Hematopoietic multipotent progenitor cell treated with erythropoietin and hydrocortisone succinate and interleukin-3 and kit ligand, for 4 days (in vitro differentiated cells): ENCODE results near the gene ABCB1.
"Not testable (repeated sequence)": the region's sequence is repeated elsewhere in the genome, so short reads cannot be mapped to it uniquely, and the experiment has no call there.

Experiments used
- DNase-seq: peaks from one replicate; pipeline ENCODE4 v3.0.0-alpha.2; 2015

Gene ABCB1

DNA sequence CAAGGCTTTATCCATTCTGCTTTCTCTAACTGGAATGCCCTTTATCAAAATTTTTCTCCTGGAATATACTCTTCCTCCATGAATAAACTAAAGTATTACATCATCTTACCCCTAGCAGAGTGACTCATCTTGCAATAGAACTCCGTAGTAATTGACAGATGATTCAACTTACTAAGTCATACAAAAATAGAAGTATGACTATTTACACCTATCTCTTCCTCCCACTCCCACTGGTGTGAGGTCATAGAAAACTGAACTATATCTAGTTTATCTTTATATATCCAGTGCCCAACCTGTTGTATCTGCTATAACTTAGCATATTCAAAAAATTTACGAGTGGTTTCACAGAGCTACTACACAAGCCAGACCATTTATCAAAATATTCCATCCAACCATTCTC is 26.1 kb downstream of the ABCB1 start:
- no peak for DNase-seq

DNA sequence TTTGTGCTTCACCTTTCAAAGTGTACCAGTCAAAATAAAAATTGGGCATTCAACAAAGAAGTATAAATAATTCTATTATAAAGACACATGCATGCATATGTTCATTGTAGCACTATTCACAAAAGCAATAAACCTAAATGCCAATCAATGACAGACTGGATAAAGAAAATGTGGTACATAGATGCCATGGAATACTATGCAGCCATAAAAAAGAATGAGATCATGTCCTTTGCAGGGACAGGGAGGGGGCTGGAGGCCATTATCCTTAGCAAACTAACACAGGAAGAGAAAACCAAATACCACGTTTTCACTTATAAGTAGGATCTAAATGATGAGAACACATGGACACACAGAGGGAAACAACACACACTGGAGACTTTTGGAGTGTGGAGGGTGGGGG is 28.2 kb downstream of the ABCB1 start:
- DNase-seq = not testable (repeated sequence)

DNA sequence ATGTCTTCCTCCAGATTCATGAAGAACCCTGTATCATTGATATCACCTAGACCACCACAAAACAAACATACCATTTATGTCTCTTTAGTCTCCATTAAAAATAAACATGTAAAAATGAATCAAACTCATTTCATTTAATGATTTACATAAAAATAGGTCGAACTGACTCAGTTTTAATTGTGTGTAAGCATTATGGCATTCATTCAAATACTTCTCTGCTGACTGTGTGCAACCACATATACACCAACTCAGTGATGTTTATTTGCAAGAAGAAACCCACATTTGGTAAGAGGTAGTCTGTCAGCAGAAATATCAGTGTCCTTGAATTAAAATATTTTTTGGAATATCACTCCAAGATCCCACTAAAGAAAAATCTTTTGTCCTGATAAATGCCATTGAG is 30.5 kb downstream of the ABCB1 start:
- no peak for DNase-seq

DNA sequence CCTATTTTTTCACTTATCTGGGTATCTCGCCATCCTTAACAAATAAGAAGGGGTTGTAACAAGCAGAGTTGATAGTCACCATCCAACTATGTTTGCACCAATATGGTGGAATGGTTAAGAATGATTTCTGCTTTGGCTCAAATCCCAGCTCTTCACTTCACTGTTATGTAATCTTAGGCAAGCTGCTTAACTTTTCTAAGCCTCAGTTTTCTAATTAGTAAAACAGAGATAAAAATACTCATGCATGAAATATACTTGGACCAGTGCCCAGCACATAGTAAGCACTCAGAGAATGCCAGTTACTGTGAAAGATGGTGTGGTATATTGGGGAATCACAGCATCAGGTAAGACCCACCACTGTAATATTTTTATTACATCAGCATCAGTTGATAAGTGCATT is 33.6 kb downstream of the ABCB1 start:
- DNase-seq = no peak

DNA sequence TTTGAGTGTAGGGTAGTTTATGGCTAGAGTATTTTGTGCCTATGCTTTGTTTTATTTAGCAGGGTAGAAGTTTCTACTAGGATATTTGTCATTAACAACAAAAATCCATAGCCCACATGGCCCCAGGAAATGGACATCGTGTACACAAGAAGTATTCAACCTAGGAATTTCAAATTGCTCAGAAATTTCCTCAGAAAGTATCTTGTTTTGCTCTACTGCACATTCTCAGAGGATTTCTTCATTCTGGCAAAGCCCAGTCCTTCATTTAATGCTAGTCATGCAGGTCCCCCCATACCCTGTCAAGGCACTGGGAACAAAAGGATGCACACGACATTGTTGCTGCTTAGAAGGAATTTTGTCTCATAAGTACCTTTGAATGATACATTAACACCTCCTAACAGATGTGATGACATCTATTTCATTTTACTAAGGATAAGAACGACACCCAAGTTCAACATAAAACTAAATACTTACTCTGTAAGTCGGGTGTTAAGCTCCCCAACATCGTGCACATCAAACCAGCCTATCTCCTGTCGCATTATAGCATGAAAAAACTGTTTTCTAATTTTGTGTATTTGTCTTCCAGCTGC is 34.3 kb downstream of the ABCB1 start:
- DNase-seq = no peak

DNA sequence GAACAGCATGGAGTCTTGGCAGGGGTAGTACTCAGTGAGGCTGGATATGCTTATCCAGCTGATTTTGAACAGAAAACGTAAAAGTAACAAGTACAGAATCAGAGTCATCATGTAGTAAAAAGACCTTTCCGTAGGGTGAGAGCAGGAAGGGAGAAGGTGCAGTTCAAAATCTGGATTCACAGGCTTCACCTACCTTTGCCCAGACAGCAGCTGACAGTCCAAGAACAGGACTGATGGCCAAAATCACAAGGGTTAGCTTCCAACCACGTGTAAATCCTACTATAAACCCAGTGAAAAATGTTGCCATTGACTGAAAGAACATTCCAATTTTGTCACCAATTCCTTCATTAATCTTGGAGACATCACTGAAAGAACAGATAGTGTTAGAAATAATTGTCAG is 34.8 kb downstream of the ABCB1 start:
- DNase-seq = no peak

DNA sequence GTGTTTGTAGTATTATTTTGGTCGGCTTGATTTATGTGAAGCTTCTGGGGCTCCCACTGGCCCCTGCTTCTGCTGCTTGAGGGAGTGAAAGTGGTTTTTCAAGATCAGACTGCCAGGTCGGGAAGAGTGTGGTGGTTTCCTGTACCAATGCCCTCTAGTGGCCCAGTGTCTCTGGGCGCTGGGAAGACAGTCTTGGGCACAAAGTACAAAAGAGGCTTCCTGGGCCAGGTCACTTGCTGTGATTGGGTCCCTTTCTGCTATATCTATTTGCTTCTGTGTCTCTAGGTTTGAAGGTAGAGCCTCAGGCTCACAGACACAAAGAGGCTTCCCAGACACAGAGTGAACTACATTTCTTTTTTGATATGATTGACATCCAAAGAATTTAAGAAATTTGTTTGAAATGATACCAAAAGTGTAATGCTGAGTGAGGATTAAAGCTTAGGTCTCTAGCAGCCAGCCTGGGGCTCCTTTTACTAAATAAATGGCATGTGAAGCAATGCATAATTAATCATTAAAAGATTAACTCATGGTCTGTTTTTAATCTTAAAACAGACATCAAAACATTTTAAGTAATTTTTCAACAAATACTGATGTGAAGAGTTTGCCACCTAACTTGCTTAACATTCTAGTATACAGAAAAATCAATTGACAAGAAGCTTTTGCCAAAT is 36.3 kb downstream of the ABCB1 start:
- DNase-seq = peak; percentile 75

DNA sequence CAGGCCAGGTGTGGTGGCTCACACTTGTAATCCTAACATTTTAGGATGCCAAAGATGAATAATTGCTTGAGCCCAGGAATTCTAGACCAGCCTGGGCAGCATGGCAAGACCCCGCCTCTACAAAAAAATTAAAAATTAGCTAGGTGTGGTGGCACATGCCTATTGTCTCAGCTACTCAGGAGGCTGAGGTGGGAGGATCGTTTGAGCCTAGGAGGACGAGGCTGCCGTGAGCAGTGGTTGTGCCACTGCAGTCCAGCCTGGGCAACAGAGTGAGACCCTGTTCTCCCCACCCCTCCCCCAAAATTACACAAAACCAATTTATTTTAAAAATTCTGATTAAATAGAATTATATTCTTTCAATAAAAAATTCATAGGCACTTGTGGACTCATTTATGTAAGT is 39.0 kb downstream of the ABCB1 start:
- DNase-seq = no peak

DNA sequence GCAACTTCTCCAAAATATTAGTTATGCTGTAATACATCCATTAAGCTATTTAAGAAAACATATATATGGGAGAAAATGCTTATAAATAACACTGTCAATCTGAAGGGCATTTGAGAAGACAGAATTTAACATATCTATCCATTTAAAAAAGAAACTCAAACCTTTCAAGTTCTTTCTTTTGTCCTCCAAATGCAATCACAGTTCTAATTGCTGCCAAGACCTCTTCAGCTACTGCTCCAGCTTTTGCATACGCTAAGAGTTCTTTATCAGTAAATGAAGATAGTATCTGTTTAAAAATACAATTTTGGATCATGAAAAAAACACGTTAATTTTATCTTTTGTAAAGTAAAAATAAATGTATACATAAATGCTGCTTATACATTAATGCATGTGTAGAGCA is 39.6 kb downstream of the ABCB1 start:
- DNase-seq = no peak

DNA sequence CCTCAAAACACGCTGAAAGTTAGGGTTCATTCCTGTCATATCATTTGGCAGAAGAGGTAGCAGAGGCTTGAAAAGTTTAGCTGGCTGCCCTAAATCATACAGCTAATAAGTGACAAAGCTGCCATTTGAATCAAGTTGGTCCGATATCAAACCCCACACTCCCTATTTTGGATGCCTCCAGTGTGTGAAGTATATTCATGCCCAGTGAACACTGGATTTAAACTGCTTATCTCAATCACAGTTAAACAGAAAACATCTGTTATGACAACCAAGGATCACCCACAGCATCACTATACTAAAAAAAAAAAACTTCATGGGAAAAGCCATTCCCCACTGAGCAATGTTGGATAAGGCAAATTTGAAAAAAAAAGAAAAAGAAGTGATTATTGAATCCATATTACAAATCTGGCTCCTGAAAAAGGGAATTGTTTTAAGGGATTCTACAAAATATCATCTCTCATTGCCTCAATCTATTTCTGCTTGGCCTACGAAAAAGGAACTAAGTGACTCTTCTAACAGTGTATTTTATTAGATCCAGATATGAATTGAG is 48.3 kb downstream of the ABCB1 start:
- DNase-seq = no peak

DNA sequence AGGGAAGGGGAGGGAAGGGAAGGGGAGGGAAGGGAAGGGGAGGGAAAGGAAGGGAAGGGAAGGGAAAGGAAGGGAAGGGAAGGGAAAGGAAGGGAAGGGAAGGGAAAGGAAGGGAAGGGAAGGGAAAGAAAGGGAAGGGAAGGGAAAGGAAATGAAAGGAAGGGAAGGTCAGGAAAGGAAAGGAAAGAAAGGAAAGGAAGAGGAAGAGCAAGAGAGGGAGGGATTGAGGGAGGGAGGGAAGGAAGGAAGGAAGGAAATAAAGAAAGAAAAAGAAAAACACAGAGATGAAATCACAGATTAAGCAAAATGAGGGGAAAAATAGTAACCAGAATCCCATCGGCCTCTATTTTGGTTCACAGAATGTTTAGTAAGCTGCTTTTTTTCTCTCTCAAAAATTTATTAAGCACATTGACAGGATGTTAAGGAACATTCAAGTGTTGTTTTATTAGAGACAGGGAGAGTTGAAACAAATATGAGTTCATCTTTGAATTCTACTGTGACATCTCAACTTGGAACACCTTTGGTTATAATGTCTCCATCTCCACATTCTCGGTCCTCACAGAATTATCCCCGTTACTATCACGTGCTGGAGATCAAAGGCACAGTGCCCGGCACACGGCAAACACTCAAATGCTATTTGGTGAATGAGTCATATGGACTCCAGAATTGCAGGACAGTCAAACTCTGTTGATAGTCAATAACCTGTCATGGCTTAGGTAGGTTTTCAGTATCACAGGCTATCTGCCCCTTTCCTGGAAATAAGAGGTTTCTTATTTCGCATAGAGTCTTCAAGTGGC is 52.4 kb downstream of the ABCB1 start:
- no peak for DNase-seq

DNA sequence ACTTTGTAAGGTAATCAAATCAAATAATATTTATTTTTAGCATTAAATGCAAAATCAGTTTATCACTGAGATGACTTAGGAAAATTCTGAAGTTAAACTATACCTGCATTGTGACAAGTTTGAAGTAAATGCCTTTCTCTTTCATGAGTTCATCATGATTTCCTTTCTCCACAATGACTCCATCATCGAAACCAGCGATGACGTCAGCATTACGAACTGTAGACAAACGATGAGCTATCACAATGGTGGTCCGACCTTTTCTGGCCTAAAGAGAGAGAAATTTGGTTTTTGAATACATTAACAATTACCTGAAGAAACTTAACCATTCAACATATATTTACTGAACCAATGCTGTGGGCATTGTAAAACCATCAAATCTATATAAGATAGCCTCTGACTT is 54.9 kb downstream of the ABCB1 start:
- DNase-seq = no peak

DNA sequence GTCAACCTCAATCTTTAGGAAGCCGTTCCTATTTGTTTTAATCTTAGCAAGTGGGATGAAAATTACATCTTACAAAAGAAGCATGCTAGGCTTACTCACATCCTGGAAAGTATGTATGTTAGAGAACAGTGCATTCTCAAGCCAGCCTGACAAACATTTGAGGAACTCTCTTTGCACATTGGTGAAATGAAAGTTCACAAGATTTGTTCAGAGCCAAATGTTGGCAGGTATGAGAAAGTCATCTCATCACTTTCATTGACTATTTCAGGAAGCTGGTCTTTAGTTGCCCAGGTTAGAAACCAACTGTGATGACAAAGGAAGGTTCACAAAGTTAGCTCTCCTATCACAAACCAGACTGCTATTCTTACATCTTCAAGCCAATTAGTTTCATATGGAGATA is 57.1 kb downstream of the ABCB1 start:
- no peak for DNase-seq

DNA sequence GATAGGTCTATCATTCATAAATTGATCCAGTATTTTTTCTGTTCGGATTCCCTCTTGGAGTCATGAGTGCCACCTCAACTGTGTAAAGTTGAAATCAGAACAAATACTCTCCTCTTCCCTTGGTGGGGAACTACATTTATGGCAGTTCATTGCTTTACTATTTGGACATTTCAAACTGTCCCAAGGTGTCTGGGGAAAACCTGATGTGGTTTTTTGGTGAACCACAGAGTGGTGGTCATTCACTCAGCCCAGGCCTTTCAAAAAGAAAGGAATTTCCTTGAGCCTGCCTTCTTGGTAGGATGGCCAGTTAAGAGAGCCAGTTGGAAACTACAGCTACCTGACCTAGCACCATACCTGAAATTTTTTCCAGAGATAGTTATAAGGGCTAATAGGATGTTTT is 59.0 kb downstream of the ABCB1 start:
- DNase-seq = no peak

DNA sequence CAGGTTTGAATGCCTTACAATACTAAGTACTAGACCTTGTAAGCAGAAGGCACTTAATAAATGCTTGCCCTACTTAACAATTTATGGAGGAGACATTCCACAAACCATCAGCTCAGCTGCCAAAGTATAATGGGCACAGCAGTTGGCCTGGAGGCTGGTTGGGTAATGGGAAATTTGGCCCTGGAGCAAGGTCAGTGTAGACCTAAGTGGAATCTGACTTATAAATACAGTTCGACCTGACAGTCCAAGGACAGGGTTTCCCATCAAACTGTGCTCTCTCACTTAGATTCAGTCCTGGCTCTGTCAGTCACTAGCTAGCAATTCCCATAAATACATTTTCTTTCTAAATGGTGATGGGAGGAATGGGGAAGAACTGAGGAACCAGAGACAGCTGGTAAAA is 62.6 kb downstream of the ABCB1 start:
- no peak for DNase-seq

DNA sequence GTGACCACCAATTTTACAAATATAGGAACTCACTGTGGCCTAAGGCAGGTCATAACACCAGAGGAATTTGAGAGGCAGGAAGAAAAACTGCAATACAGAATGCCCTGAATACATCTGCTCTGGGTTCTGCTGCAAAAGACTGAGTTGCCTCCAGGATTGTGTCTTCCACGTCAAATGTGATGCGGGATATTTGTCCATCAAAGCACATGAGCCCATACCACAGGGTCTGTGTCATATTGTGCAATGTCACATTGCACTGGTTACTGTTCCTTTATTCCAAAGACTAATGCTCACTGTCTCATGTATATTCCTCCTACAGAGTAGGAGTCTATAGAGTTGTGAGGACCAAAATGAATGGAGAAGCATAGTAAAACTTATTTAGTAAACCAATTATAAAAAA is 66.6 kb downstream of the ABCB1 start:
- DNase-seq = no peak

DNA sequence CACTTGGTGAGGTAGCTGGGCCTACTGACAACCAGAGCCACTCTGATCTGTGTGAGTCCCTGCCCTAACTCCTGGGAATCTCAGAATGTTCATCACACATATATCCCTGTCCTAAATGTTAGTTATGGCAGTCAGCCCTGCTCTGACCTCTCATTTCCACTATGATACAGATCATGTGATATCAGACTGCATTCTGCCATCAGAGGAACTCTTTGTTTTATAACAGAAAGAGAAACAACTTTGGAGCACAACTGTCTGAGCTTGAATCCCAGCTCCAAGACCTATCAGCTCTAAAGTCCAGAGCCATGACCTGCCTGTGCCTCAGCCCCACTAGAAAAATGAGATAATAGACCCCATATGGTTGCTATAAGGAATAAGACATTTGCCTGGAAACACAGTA is 70.6 kb downstream of the ABCB1 start:
- DNase-seq = no peak

DNA sequence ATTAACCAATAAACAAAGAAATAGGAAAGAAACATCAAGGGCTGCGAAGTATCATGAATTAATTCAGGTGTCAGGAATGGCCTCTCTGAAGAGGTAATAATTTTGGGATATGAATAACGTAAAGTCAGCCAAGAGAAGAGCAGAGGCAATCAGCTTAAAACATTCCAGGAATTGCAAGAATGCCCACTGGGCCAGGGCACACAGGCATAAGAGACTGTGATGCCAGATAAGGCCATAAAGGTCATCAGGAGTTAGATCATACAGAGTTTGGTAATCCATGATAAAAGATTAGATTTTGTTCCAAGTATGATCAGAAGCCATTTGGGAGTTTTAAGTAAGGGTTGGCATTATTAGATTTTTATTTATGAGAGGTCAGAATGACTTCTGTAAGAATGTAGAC is 72.0 kb downstream of the ABCB1 start:
- no peak for DNase-seq

DNA sequence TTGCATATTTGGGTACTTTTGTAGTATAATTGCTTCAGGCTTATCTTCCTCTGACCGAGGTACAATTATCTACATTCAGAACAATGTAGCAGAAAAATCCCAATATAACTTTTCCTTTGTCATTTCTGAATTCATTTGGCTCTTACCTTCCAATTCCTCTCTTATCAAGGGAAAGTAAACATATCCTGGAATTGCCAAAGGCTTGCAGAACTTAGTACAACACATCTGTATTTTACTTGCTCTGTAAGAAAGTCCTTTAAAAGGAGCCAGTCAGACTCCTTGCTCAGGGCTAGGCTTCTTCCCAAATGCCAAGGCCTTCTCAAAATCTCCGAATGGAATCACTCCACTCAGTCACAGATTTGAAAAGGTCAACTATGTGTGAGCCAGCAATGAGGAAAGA is 81.9 kb downstream of the ABCB1 start:
- DNase-seq = no peak

DNA sequence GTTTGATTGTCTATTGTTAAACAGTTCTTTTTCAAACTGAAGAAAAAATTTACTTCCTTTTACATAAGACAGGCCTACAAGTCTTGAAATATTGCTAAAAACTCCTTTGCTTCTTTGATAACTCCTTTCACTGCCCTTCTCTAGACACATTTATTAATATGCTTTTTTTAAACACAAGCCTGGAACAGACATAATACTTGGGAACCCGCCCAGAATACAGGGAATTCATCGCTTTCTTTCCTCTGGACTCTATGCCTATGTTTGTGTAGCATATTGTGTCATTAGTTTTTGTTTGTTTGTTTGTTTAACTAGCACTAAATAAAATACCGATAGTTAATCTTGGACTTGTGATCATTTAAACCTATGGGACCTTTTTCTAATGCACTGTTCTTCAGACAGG is 82.8 kb downstream of the ABCB1 start:
- no peak for DNase-seq

DNA sequence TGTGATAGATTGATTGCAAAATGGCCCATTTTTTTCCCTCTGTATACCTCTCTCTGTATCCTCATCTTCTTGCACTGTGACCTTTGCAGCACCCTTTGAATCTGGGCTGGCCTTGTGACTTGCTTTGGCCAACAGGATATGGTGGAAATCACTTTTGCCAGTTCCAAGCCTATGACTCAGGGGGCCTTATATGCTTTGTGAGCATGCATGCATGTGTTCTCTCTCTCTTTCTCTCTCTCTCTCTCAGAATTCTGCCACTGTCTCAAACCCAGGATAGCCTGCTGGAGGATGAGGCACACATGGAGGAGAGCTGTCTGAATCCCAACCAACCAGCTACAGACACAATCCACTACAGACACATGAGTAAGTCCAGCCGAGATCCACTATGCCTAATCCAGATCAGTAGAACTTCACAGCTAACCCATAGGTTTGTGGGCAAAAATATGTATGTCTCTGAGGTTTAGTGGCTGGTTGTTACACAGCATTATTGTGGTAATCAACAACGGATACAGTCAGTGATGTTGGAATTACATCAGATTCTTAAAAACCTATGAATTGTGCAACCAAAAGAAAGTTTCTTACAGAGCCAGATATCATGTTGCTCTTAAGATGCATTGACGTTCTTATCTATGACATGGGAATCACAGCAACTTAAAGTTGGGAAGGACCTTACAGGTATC is 83.4 kb downstream of the ABCB1 start:
- peak; percentile 51 for DNase-seq

DNA sequence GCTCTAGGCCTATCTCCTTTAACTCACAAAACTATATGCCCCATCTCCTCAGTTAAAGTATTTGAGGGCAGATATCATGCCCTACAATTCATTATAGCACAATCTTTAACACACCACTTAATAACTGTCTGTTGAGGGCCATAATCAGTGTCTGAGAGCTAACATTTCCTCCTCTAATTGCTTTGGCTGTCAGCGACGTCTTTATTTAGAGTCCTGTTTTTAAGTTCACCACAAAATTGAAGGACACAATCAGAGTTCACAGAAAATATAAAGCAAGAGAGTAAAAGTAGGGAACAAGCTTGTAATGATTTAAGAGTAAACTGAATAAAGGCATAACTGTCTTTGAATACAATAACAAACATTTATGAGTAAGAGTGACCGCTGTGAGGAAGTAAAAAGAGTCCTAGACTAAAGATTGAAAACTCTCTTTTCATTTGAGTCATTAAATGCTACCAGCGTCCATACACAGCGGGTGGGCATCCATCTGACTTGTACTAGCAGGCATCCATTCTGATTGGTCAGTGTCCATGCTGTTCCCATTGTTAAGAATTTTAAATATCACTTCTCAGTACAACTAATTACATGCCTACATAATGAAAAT is 86.8 kb downstream of the ABCB1 start:
- no peak for DNase-seq

DNA sequence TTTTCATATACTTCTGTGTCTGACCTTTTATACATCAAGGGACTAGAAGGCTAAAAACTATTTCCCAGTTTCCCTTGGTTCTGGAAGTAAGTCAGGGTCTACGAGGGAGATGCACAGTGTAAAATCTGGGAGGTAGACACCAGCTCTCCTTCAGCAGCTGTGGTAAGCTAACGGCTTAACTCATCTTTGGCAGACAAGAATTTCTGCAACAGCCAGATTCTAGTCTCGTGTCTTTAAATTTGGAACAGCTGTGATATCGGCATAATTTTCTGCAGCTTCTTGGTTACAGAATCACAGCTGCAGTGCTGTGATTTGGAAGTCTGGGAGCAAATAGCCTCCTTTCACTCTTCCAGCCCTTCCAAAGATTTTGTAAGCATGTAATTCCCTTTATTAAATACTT is 87.8 kb downstream of the ABCB1 start:
- no peak for DNase-seq
